Measurements from ENCODE around the gene SFTPD. TPM values are rescaled to one million over a fixed set of nuclear protein-coding genes. Genes with fewer than 3 reads are reported as not detected.

SFTPD gene
- total RNA-seq, 1 experiment from 2014 or later: 0.24 TPM

DNA sequence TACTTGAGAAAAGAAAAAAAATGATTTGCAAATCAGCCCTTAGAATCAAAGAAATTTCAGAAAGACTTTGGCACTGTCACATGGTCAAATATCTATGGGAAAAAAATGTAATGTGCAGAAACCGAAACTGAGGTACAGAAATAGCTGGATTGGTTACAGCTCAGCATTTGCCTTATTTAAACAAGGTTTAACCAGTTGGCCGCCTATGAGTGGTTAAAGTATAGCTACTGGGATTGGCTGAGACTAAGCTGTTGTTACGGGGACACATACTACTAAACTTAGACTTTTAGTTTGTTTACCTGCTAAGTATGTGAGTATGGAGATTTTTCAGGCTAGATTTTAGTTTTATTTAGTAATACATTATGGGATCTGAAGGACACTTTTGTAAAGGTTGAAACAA, 38.6 kb downstream of the SFTPD start:
- H3K9me3 Mint-ChIP-seq: no peaks in the 10 kb centered on the region
- H3K27me3 Mint-ChIP-seq (ENCODE audit: low read depth): peaks cover 5% of the 10 kb centered on the region
- no peaks in the 10 kb centered on the region for H4K20me1 ChIP-seq (ENCODE audit: control insufficient read depth, insufficient read depth, insufficient read length)
- no peak for TF ChIP-seq CTCF (conservative IDR thresholded peaks at IDR 0.05)
- H3K27ac ChIP-seq (ENCODE audit: insufficient read length, low read depth, low read length): no peak overlapping the region
- no peak overlapping the region for H2AK5ac ChIP-seq (ENCODE audit: insufficient read length, low read length)
- no peak overlapping the region for H3K4me2 ChIP-seq (ENCODE audit: insufficient read depth, insufficient read length, low read length)
- H2BK5ac ChIP-seq (ENCODE audit: insufficient read length, low read length): no peak overlapping the region
- H4K8ac ChIP-seq (replicated peaks; ENCODE audit: insufficient read length, low read depth, low read length): no peak overlapping the region
- no peak overlapping the region for H4K5ac ChIP-seq (ENCODE audit: insufficient read length, low read depth, low read length)
- H3K9ac ChIP-seq (ENCODE audit: extremely low read depth, insufficient read length, low read length): no peak overlapping the region
- H3K27ac Mint-ChIP-seq: no peak overlapping the region
- no CpG with 5 or more reads among the region's 3 CpGs for WGBS (ENCODE audit: extremely low coverage, insufficient read length, low lambda C conversion rate)
- no peak overlapping the region for H2BK15ac ChIP-seq (ENCODE audit: low read depth, low read length)
- no peak overlapping the region for H4K91ac ChIP-seq (ENCODE audit: insufficient read length, low read depth, low read length)
- no peak for DNase-seq
- H3K36me3 Mint-ChIP-seq (ENCODE audit: insufficient read depth in 1 of 3, low read depth in 3 of 3): peaks cover 0 to 7% (median 2%) of the 10 kb centered on the region in 3 experiments; a peak in 3 of 7 replicates
- no peak overlapping the region for H2BK120ac ChIP-seq (ENCODE audit: low read depth, low read length, poor library complexity, severe bottlenecking)
- H2BK12ac ChIP-seq (ENCODE audit: insufficient read length, low read depth, low read length): no peak overlapping the region
- H3K79me2 ChIP-seq (ENCODE audit: insufficient read depth, low read length): no peaks in the 10 kb centered on the region
- H3K14ac ChIP-seq (ENCODE audit: insufficient read depth, low read length): no peak overlapping the region
- no peaks in the 10 kb centered on the region for H3K23me2 ChIP-seq (ENCODE audit: insufficient read length, low read depth, low read length, poor library complexity, severe bottlenecking)
- no peaks in the 10 kb centered on the region for H3K79me1 ChIP-seq (ENCODE audit: insufficient read depth, low read depth, low read length, poor library complexity, severe bottlenecking)
- H3K4me1 Mint-ChIP-seq: peaks cover 3% of the 10 kb centered on the region in 2 experiments; a peak in 3 of 4 replicates
- H2BK20ac ChIP-seq (ENCODE audit: low read depth, low read length, poor library complexity, severe bottlenecking): no peak overlapping the region
- no peaks in the 10 kb centered on the region for H3K9me3 ChIP-seq (ENCODE audit: control insufficient read depth, low read depth, low read length)
- no peak overlapping the region for H3K4me3 Mint-ChIP-seq
- no peak overlapping the region for H2AFZ ChIP-seq (ENCODE audit: low read length)
- no peak overlapping the region for H3K4ac ChIP-seq (ENCODE audit: low read depth, low read length)
- H3K27me3 ChIP-seq (ENCODE audit: insufficient read depth, low read length): no peaks in the 10 kb centered on the region
- no peak overlapping the region for H3K18ac ChIP-seq (ENCODE audit: insufficient read length, low read depth, low read length)
- no peak overlapping the region for H3K56ac ChIP-seq (ENCODE audit: insufficient read length, low read depth, low read length)
- H3T11ph ChIP-seq (ENCODE audit: low read length): no peak overlapping the region
- H3K23ac ChIP-seq (ENCODE audit: insufficient read length, low read depth, low read length): no peak overlapping the region
- no peaks in the 10 kb centered on the region for H3K4me1 ChIP-seq (ENCODE audit: insufficient read depth, low read length)
